AG10803 (cell line): ENCODE measurements around the gene CDH24.

Source experiments
- DNase-seq: peaks from one replicate; pipeline ENCODE4 v3.0.0; 2010; ENCODE audit warnings: low read depth
- H3K4me3 ChIP-seq: 2 replicates; pipeline ENCODE4 v1.5.1; 2011; ENCODE audit warnings: mild to moderate bottlenecking, low read length, control low read depth
- CTCF ChIP-seq: conservative IDR thresholded peaks from 2 replicates; pipeline ENCODE4 v1.5.1; 2011; ENCODE audit warnings: mild to moderate bottlenecking, low read length, control low read depth, inconsistent platforms

Gene CDH24

GRCh38 chr14:23094666-23095195, 37.4 kb upstream of the CDH24 start, which contains the start of gene ACIN1:
TSS of gene ACIN1 (minus strand) at chr14:23095136. CDS start at chr14:23095112, 24 bp downstream.
- TF ChIP-seq CTCF = no peak
- DNase-seq = peak; percentile 86
- H3K4me3 ChIP-seq = peak within 1 kb of the TSS; percentile 97

GRCh38 chr14:23093991-23094665, 36.8 kb upstream of the CDH24 start:
- DNase-seq = no peak
- peak; percentile 34 for TF ChIP-seq CTCF
- H3K4me3 ChIP-seq = peak overlapping the region; percentile 97

GRCh38 chr14:23093526-23093925, 36.2 kb upstream of the CDH24 start:
- no peak for DNase-seq
- H3K4me3 ChIP-seq = peak overlapping the region; percentile 97
- TF ChIP-seq CTCF = no peak

- peak overlapping the region; percentile 97 for H3K4me3 ChIP-seq
- no peak for DNase-seq
- no peak for TF ChIP-seq CTCF
These were observed 35.8 kb upstream of the CDH24 start for GRCh38 chr14:23093104-23093503.

GRCh38 chr14:23091294-23092225, 34.2 kb upstream of the CDH24 start:
- TF ChIP-seq CTCF = no peak
- no peak for DNase-seq
- no peak overlapping the region for H3K4me3 ChIP-seq

- no peak for TF ChIP-seq CTCF
- no peak for DNase-seq
These were observed 32.9 kb upstream of the CDH24 start for GRCh38 chr14:23090254-23090636.

More at GRCh38 chr14:23090254-23090636, 32.9 kb upstream of the CDH24 start:
- no peak overlapping the region for H3K4me3 ChIP-seq
